Measurements from ENCODE around the gene KCNMA1. TPM values are rescaled to one million over a fixed set of nuclear protein-coding genes. Genes with fewer than 3 reads are reported as not detected.
A peak's percentile ranks its signal among the peaks of the same experiment; 100 is the strongest.

KCNMA1 gene
- total RNA-seq, 4 donors from 2014 or later: 68.4 to 170 (median 119) TPM

DNA sequence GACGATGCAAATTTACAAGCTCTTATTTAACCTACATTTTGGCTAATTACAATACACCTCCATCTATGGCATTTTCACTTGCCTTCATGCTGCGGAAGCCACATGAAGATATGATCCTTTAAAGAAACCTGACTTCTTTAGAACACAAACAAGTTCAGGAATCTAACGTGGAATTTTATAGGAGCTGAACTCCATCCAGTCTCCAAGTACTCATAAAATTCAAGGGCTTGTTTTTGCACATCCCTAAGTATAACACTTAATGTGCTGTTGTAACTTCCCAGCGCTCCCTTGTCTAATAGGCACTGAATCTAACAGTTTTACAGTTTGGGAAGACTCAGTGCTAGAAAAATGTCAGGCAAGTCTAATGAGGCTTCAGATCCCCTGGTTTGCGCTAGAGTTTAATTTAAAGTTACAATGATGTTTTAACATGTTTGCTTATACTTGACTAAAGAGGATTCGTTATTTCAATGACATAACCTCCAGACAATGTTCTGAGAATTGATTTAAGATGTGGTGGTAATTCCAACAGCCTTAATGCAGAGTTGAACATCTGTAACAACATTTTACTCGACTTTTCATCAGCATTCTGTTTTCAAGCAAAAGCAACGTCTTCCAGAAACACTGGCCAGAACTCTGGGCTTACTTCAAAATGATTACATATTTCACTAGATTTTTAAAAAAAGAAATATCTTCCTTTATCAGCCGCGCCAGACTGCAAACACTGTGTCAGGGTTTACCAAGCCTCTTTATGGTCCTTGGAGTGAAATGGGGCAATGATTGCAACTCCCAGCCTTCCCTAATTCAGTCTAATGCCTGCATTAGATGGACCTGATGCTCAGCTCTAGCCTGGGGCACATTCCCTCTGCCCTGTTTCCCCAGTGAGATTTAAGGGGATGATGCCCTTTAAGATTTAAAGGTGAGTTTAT, 664.3 kb downstream of the KCNMA1 start:
- H3K4me1 ChIP-seq: peaks cover 0 to 28% (median 9%) of the 10 kb centered on the region in 4 donors
- 43 to 46% methylated on average over 8 to 10 of the region's 10 CpGs for WGBS, 2 donors (ENCODE audit: low coverage in 1 of 2)
- H3K9me3 ChIP-seq: no peaks in the 10 kb centered on the region
- DNase-seq: no peak
- no peak overlapping the region for H3K4me3 ChIP-seq
- H3K36me3 ChIP-seq: no peaks in the 10 kb centered on the region
- peak overlapping the region; percentile 21 to 74 (median 54) for H3K27ac ChIP-seq
- H3K27me3 ChIP-seq: no peaks in the 10 kb centered on the region
- in situ Hi-C loops (cut with MboI; ENCODE audit: low pct_ligation_motif_present in 1 of 4, low pct_unique_long_range_greater_than_20kb in 1 of 4, low sequenced_read_pairs in 3 of 4): no loop called here
- TF ChIP-seq POLR2AphosphoS5 (IDR thresholded peaks at IDR 0.05) (peak; percentile 34 to 68 (median 66)), POLR2A (IDR thresholded peaks at IDR 0.05) (no peak)
- intact Hi-C loops (cut with DNase I; ENCODE audit: low total_unique reads): loop anchor here (5.0 to 10.0 kb wide), 4 partner anchors 329 to 721 kb away; no protein-coding TSS in a partner anchor

DNA sequence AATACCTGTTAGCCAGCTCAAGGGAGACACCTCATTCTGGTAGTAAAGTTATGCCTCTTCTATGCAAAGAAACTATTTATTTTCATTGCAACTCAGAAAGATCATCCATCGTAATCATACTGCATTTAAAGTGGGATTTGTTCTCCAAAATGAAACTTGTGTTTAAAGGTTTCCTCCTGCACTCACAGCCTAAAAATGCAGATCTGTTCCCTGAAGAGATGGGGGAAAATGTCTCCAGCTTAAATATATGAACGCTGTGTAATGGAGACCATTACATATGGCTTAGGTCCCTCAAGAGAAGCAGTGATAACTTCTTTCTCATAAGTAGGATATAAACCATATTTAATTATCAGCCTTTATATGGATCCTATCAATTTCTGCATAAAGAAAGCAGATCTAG, 665.1 kb downstream of the KCNMA1 start:
- Histone ChIP-seq H3K9me3 (no peaks in the 10 kb centered on the region), H3K4me1 (peaks cover 0 to 30% (median 9%) of the 10 kb centered on the region in 4 donors), H3K27me3 (no peaks in the 10 kb centered on the region), H3K27ac (peak overlapping the region in 3 of 4 donors; percentile 39 to 74 (median 68)), H3K36me3 (no peaks in the 10 kb centered on the region), H3K4me3 (no peak overlapping the region)
- in situ Hi-C loops (cut with MboI; ENCODE audit: low pct_ligation_motif_present in 1 of 4, low pct_unique_long_range_greater_than_20kb in 1 of 4, low sequenced_read_pairs in 3 of 4): no loop called here
- DNase-seq: no peak
- TF ChIP-seq POLR2AphosphoS5 (IDR thresholded peaks at IDR 0.05): no peak
- TF ChIP-seq EP300 (IDR thresholded peaks at IDR 0.05; ENCODE audit: low read depth): no peak
- TF ChIP-seq, protein P1, sequence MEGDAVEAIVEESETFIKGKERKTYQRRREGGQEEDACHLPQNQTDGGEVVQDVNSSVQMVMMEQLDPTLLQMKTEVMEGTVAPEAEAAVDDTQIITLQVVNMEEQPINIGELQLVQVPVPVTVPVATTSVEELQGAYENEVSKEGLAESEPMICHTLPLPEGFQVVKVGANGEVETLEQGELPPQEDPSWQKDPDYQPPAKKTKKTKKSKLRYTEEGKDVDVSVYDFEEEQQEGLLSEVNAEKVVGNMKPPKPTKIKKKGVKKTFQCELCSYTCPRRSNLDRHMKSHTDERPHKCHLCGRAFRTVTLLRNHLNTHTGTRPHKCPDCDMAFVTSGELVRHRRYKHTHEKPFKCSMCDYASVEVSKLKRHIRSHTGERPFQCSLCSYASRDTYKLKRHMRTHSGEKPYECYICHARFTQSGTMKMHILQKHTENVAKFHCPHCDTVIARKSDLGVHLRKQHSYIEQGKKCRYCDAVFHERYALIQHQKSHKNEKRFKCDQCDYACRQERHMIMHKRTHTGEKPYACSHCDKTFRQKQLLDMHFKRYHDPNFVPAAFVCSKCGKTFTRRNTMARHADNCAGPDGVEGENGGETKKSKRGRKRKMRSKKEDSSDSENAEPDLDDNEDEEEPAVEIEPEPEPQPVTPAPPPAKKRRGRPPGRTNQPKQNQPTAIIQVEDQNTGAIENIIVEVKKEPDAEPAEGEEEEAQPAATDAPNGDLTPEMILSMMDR (IDR thresholded peaks at IDR 0.05): no peak
- TF ChIP-seq POLR2A (IDR thresholded peaks at IDR 0.05): no peak
- intact Hi-C loops (cut with DNase I; ENCODE audit: low total_unique reads): loop anchor here (5.0 to 10.0 kb wide), 4 partner anchors 328 to 720 kb away; no protein-coding TSS in a partner anchor
- 85 to 89% methylated on average over 2 of the region's 2 CpGs for WGBS, 2 donors (ENCODE audit: low coverage in 1 of 2)

DNA sequence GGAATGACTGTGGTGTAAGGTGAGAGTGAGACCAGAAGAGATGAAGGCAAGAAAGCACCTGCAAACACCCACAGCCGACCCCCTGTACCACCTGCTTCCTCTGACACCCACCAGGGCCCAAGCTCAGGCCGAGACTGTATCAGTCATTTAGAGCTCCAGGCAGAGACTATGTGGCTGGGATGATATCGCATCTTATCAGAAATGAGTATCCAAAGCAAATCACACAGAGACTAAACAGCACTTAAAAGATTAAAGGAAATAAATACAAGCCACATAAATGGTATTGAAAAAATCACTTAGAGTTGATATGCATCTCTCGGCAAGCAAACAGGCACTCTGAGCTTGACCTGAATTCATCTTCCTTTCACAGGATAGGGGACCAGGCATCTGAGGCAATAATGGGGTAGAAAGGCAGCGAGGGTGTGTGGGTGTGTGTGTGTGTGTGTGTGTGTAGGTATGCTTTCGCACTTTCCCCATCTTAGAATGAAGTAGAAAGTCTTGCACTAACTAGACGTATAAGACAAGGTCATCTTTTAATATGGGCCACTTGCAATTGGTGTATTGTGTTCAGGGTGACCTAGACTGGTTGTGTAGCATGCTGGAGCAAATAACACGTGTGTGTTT, 665.9 kb downstream of the KCNMA1 start:
- H3K4me3 ChIP-seq: no peak overlapping the region
- H3K27ac ChIP-seq: peak overlapping the region in 2 of 4 donors; percentile 17 to 74
- no peak for DNase-seq
- intact Hi-C loops (cut with DNase I; ENCODE audit: low total_unique reads) (loop anchor here (5.0 to 10.0 kb wide), 4 partner anchors 327 to 719 kb away; no protein-coding TSS in a partner anchor), in situ Hi-C loops (cut with MboI; ENCODE audit: low pct_ligation_motif_present in 1 of 4, low pct_unique_long_range_greater_than_20kb in 1 of 4, low sequenced_read_pairs in 3 of 4) (no loop called here)
- peaks cover 0 to 30% (median 9%) of the 10 kb centered on the region in 4 donors for H3K4me1 ChIP-seq
- no peaks in the 10 kb centered on the region for H3K36me3 ChIP-seq
- no peaks in the 10 kb centered on the region for H3K9me3 ChIP-seq
- TF ChIP-seq EP300 (IDR thresholded peaks at IDR 0.05; ENCODE audit: low read depth): no peak
- TF ChIP-seq POLR2A (IDR thresholded peaks at IDR 0.05): no peak
- TF ChIP-seq, protein P1 (IDR thresholded peaks at IDR 0.05): no peak
- no peak for TF ChIP-seq POLR2AphosphoS5 (IDR thresholded peaks at IDR 0.05)
- WGBS, 2 donors (ENCODE audit: low coverage in 1 of 2): 86 to 91% methylated on average over 8 of the region's 8 CpGs
- H3K27me3 ChIP-seq: no peaks in the 10 kb centered on the region

DNA sequence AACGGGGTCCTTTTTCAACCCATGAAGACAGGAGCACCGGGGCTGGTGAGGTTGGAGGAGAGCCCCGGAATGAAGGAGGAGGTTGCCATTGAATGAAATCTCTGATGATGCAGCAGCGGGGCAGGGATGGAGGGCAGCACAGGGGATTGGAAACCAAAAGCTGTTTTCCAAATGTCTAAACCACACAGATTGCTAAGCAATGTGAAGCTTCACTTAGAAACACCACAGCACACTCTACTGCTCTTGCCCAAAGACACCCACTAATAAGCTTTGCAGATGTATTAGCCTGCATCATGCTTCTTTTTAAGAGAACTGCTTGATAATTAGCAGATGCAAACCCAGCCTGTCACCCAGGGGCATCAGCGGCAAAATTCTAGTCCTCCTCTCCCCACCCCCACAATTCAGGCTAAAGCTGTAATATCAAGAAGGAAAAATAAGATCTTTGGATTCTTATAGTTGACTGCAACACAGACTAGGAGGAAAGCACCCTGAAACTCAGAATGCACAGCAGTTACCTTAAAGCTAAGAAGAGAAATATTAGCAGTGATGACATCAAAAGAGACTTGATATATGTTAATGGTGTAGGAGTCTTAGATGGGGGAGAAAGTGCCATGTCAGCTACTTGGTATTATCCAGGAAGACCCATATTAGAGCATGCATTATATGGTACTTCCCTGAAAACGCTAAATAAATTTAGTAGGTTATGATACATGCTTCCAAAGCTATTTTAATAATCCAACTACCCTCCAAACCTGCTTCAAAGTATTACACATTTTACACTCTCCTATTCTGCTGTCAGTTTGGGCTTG, 666.7 kb downstream of the KCNMA1 start:
- Histone ChIP-seq H3K4me1 (peaks cover 0 to 30% (median 9%) of the 10 kb centered on the region in 4 donors), H3K36me3 (no peaks in the 10 kb centered on the region), H3K4me3 (no peak overlapping the region), H3K27ac (peak overlapping the region in 2 of 4 donors; percentile 41 to 74), H3K9me3 (no peaks in the 10 kb centered on the region), H3K27me3 (no peaks in the 10 kb centered on the region)
- TF ChIP-seq POLR2AphosphoS5 (IDR thresholded peaks at IDR 0.05) (peak in 1 of 3 donors; percentile 8), POLR2A (IDR thresholded peaks at IDR 0.05) (no peak), EP300 (IDR thresholded peaks at IDR 0.05; ENCODE audit: low read depth) (no peak)
- TF ChIP-seq, protein P1 (IDR thresholded peaks at IDR 0.05): no peak
- intact Hi-C loops (cut with DNase I; ENCODE audit: low total_unique reads) (loop anchor here (5.0 to 10.0 kb wide), 4 partner anchors 326 to 719 kb away; no protein-coding TSS in a partner anchor), in situ Hi-C loops (cut with MboI; ENCODE audit: low pct_ligation_motif_present in 1 of 4, low pct_unique_long_range_greater_than_20kb in 1 of 4, low sequenced_read_pairs in 3 of 4) (no loop called here)
- no peak for DNase-seq
- 75 to 78% methylated on average over 1 to 5 of the region's 6 CpGs for WGBS, 2 donors (ENCODE audit: low coverage in 1 of 2)
